Neural cell (in vitro differentiated cells): ENCODE results near the gene CC2D2B.

ENCODE experiments used
- CTCF ChIP-seq: fragments of 450-650 bp; IDR thresholded peaks from 2 replicates; pipeline ENCODE4 v1.5.1; 2014; ENCODE audit warnings: antibody characterized with exemption, mild to moderate bottlenecking, moderate library complexity; ENCODE audit not compliant: poor library complexity, severe bottlenecking
- EP300 ChIP-seq: fragments of 450-650 bp; conservative IDR thresholded peaks from 2 replicates; pipeline ENCODE4 v1.6.1; 2014; ENCODE audit warnings: antibody characterized with exemption, mild to moderate bottlenecking, moderate library complexity; ENCODE audit not compliant: poor library complexity, severe bottlenecking
- EZH2 ChIP-seq: fragments of 200-600, 300-800 bp; shearing (Covaris generic), sonication (generic); IDR thresholded peaks from 2 replicates; pipeline ENCODE4 v1.6.1; 2014; ENCODE audit warnings: antibody characterized with exemption, low read length, borderline replicate concordance, mild to moderate bottlenecking; ENCODE audit not compliant: insufficient read depth, poor library complexity, severe bottlenecking
- MXI1 ChIP-seq: fragments of 450-650 bp; conservative IDR thresholded peaks from 2 replicates; pipeline ENCODE4 v1.6.1; 2014; ENCODE audit warnings: antibody characterized with exemption, mild to moderate bottlenecking; ENCODE audit not compliant: poor library complexity, severe bottlenecking
- POLR2AphosphoS5 ChIP-seq: IDR thresholded peaks from 2 replicates; pipeline ENCODE4 v1.6.1; 2012
- RAD21 ChIP-seq: fragments of 450-650 bp; conservative IDR thresholded peaks from 2 replicates; pipeline ENCODE4 v1.6.1; 2014; ENCODE audit warnings: antibody characterized with exemption, mild to moderate bottlenecking, moderate library complexity
- REST ChIP-seq: IDR thresholded peaks from 2 replicates; pipeline ENCODE4 v1.6.1; 2012; ENCODE audit warnings: borderline replicate concordance
- SMC3 ChIP-seq: fragments of 450-650 bp; conservative IDR thresholded peaks from 2 replicates; pipeline ENCODE4 v1.6.1; 2014; ENCODE audit warnings: antibody characterized with exemption, mild to moderate bottlenecking, moderate library complexity; ENCODE audit not compliant: poor library complexity
- TAF1 ChIP-seq: IDR thresholded peaks from 2 replicates; pipeline ENCODE4 v1.6.1; 2012; ENCODE audit warnings: low read depth

DNA sequence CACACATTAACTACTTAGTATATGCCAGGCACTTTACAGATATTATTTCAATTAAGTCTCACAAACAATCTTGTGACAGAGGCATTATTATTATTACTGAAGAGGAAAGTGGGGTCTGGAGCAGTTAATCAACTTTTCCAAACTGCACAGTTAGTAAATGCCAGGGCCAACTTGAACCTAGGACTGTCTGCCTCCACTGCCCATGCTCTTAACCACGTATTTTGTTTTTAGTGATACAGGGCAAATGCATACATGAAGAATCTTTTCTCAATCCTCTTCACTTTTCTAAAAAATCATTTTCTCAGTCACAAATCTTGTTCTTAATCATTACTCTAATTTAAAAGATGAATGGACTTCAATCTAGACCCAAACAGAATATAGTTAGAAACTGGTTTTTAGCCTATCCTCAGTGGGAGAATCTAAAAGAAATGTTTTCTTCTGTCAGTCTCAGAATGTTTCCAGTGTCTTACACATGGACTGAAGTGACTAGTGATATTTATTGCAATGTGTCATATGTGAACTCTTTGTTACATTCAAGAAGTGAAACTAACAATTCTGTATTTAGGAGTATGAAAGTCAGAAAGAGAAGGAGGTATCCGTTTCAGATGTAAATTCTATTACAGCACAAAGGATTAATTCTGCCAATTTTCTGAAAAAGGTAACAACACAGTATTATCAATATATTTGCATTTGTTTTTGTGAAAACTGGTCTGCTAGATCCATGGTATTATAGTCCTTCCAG is 80.1 kb downstream of the CC2D2B start:
- TF ChIP-seq CTCF, result no peak
- TF ChIP-seq EP300, result no peak
- TF ChIP-seq REST, result no peak
- no peak for TF ChIP-seq TAF1
- no peak for TF ChIP-seq POLR2AphosphoS5
- no peak for TF ChIP-seq EZH2
- TF ChIP-seq MXI1, result no peak
- no peak for TF ChIP-seq RAD21
- TF ChIP-seq SMC3, result no peak
